ENCODE data around the gene RC3H1.
"Not testable (repeated sequence)": the region's sequence is repeated elsewhere in the genome, so short reads cannot be mapped to it uniquely, and the experiment has no call there.

Gene RC3H1

GRCh38 chr1:174053826-174054225, 31.7 kb upstream of the RC3H1 start:
- Mint-ChIP-seq H3K36me3 (ENCODE audit: low read depth) (no peaks in the 10 kb centered on the region), H3K4me3 (no peak overlapping the region), H3K9me3 (peaks cover 6% of the 10 kb centered on the region), H3K27ac (no peak overlapping the region), H3K27me3 (ENCODE audit: low read depth, poor library complexity) (peaks cover 9% of the 10 kb centered on the region), H3K4me1 (no peaks in the 10 kb centered on the region)
- DNase-seq = no peak
- no peak for TF ChIP-seq CTCF (IDR thresholded peaks at IDR 0.05)

- DNase-seq = no peak
- no peak for TF ChIP-seq CTCF (IDR thresholded peaks at IDR 0.05)
- no peak overlapping the region for H3K27ac Mint-ChIP-seq
- no peaks in the 10 kb centered on the region for H3K4me1 Mint-ChIP-seq
- H3K9me3 Mint-ChIP-seq = peaks cover 14% of the 10 kb centered on the region
- H3K27me3 Mint-ChIP-seq (ENCODE audit: low read depth, poor library complexity) = peaks cover 4% of the 10 kb centered on the region
- H3K4me3 Mint-ChIP-seq = no peak overlapping the region
- no peaks in the 10 kb centered on the region for H3K36me3 Mint-ChIP-seq (ENCODE audit: low read depth)
Measured at GRCh38 chr1:174052621-174053020, 30.5 kb upstream of the RC3H1 start.

GRCh38 chr1:174051956-174052355, 29.8 kb upstream of the RC3H1 start:
- H3K4me3 Mint-ChIP-seq = no peak overlapping the region
- H3K27ac Mint-ChIP-seq = no peak overlapping the region
- H3K4me1 Mint-ChIP-seq = no peaks in the 10 kb centered on the region

GRCh38 chr1:174049514-174049913, 27.4 kb upstream of the RC3H1 start:
- H3K27ac Mint-ChIP-seq = no peak overlapping the region
- TF ChIP-seq CTCF (IDR thresholded peaks at IDR 0.05) = no peak
- peaks cover 8% of the 10 kb centered on the region for H3K9me3 Mint-ChIP-seq
- H3K36me3 Mint-ChIP-seq (ENCODE audit: low read depth) = no peaks in the 10 kb centered on the region
- H3K4me1 Mint-ChIP-seq = no peaks in the 10 kb centered on the region
- H3K27me3 Mint-ChIP-seq (ENCODE audit: low read depth, poor library complexity) = peaks cover 3% of the 10 kb centered on the region
- no peak for DNase-seq
- H3K4me3 Mint-ChIP-seq = no peak overlapping the region

More at GRCh38 chr1:174051956-174052355, 29.8 kb upstream of the RC3H1 start:
- no peak for DNase-seq
- Mint-ChIP-seq H3K27me3 (ENCODE audit: low read depth, poor library complexity) (peaks cover 3% of the 10 kb centered on the region), H3K36me3 (ENCODE audit: low read depth) (no peaks in the 10 kb centered on the region), H3K9me3 (peaks cover 14% of the 10 kb centered on the region)
- TF ChIP-seq CTCF (IDR thresholded peaks at IDR 0.05) = no peak

GRCh38 chr1:174044418-174045222, 22.5 kb upstream of the RC3H1 start:
- Mint-ChIP-seq H3K4me3 (no peak overlapping the region), H3K27me3 (ENCODE audit: low read depth, poor library complexity) (peaks cover 3% of the 10 kb centered on the region), H3K9me3 (peaks cover 8% of the 10 kb centered on the region), H3K4me1 (no peaks in the 10 kb centered on the region), H3K27ac (no peak overlapping the region), H3K36me3 (ENCODE audit: low read depth) (no peaks in the 10 kb centered on the region)
- TF ChIP-seq CTCF (IDR thresholded peaks at IDR 0.05) = no peak
- no peak for DNase-seq

- not testable (repeated sequence) for H3K4me3 Mint-ChIP-seq; H3K4me1 Mint-ChIP-seq; H3K27ac Mint-ChIP-seq; H3K27me3 Mint-ChIP-seq (ENCODE audit: low read depth, poor library complexity); H3K9me3 Mint-ChIP-seq; DNase-seq; H3K36me3 Mint-ChIP-seq (ENCODE audit: low read depth)
Measured at GRCh38 chr1:174042509-174042908, 20.4 kb upstream of the RC3H1 start.

Data from nephron progenitor cell (in vitro differentiated cells).